GM23338 (cell line): ENCODE measurements around the gene CD244. TPM values are rescaled to one million over a fixed set of nuclear protein-coding genes. Genes with fewer than 3 reads are reported as not detected.

Experiments used
- ATAC-seq: fragments of 200-7000 bp; cut with Tn5 transposase; 3 replicates; pipeline ENCODE4 v1.9.1; 2020
- DNase-seq: peaks from one replicate; pipeline ENCODE4 v3.0.0-alpha.2; 2015; ENCODE audit warnings: low spot score
- H2AFZ ChIP-seq: fragments of 200-600 bp; sonication (generic); 2 replicates; pipeline ENCODE4 v1.8.0; 2016; ENCODE audit warnings: antibody characterized with exemption, mild to moderate bottlenecking, moderate library complexity
- H3F3A ChIP-seq: fragments of 200-600 bp; sonication (generic); replicated peaks from 2 replicates; pipeline ENCODE4 v1.8.0; 2017; ENCODE audit warnings: antibody characterized with exemption, mixed run types, low read depth
- H3K27ac ChIP-seq: fragments of 200-600 bp; sonication (generic); 2 replicates; pipeline ENCODE4 v1.6.1; 2016; ENCODE audit warnings: low read depth
- H3K27me3 ChIP-seq: fragments of 200-600 bp; sonication (generic); 2 replicates; pipeline ENCODE4 v1.8.0; 2016; ENCODE audit warnings: mild to moderate bottlenecking, mixed run types, moderate library complexity; ENCODE audit not compliant: insufficient read depth
- H3K36me3 ChIP-seq: fragments of 200-600 bp; sonication (generic); 2 replicates; pipeline ENCODE4 v1.8.0; 2016; ENCODE audit warnings: mild to moderate bottlenecking; ENCODE audit not compliant: insufficient read depth
- H3K4me1 ChIP-seq: fragments of 200-600 bp; sonication (generic); 2 replicates; pipeline ENCODE4 v1.8.0; 2016; ENCODE audit warnings: mild to moderate bottlenecking, moderate library complexity; ENCODE audit not compliant: insufficient read depth
- H3K4me2 ChIP-seq: fragments of 200-600 bp; sonication (generic); 2 replicates; pipeline ENCODE4 v1.7.1; 2017; ENCODE audit warnings: mixed run types
- H3K4me3 ChIP-seq: fragments of 200-600 bp; sonication (generic); 2 replicates; pipeline ENCODE4 v1.6.1; 2016; ENCODE audit warnings: mixed run types
- H3K79me2 ChIP-seq: fragments of 200-600 bp; sonication (generic); replicated peaks from 2 replicates; pipeline ENCODE4 v1.8.0; 2017; ENCODE audit warnings: mild to moderate bottlenecking; ENCODE audit not compliant: insufficient read depth
- H3K9me2 ChIP-seq: fragments of 200-600 bp; sonication (generic); 2 replicates; pipeline ENCODE4 v1.8.0; 2017; ENCODE audit not compliant: insufficient read depth
- H4K20me1 ChIP-seq: fragments of 200-600 bp; sonication (generic); replicated peaks from 2 replicates; pipeline ENCODE4 v1.8.0; 2017; ENCODE audit warnings: mild to moderate bottlenecking; ENCODE audit not compliant: insufficient read depth
- H3K27ac Mint-ChIP-seq: 2 replicates; pipeline ENCODE4 v1.8.0; 2020; ENCODE audit warnings: inconsistent platforms, mild to moderate bottlenecking, moderate library complexity, mixed read lengths
- H3K27me3 Mint-ChIP-seq: 3 replicates; pipeline ENCODE4 v1.8.0; 2022; ENCODE audit warnings: low read depth, mild to moderate bottlenecking, moderate library complexity, mixed read lengths, inconsistent platforms; ENCODE audit not compliant: insufficient read depth, poor library complexity
- H3K36me3 Mint-ChIP-seq: 3 replicates; pipeline ENCODE4 v1.8.0; 2021; ENCODE audit warnings: low read depth, mild to moderate bottlenecking, inconsistent platforms, moderate library complexity, mixed read lengths
- H3K4me1 Mint-ChIP-seq: 3 replicates; pipeline ENCODE4 v1.8.0; 2020; ENCODE audit warnings: mild to moderate bottlenecking, inconsistent platforms, mixed read lengths
- H3K4me3 Mint-ChIP-seq: 3 replicates; pipeline ENCODE4 v1.8.0; 2021; ENCODE audit warnings: moderate library complexity, mild to moderate bottlenecking, inconsistent platforms, mixed read lengths
- H3K9me3 Mint-ChIP-seq: 3 replicates; pipeline ENCODE4 v1.8.0; 2020; ENCODE audit warnings: moderate library complexity, mild to moderate bottlenecking, inconsistent platforms, mixed read lengths
- EZH2phosphoT487 ChIP-seq: fragments of 200-600 bp; sonication (generic); IDR thresholded peaks from one replicate; pipeline ENCODE4 v1.8.1; 2018; ENCODE audit warnings: antibody characterized with exemption; ENCODE audit not compliant: unreplicated experiment
- POLR2AphosphoS5 ChIP-seq: IDR thresholded peaks from 2 replicates; pipeline ENCODE4 v1.6.1; 2016; ENCODE audit warnings: antibody characterized with exemption, low read depth
- ZNF114 ChIP-seq: fragments of 250-450 bp; sonication (Bioruptor Pico); IDR thresholded peaks from 2 replicates; pipeline ENCODE4 v1.5.0; 2020; ENCODE audit warnings: mild to moderate bottlenecking, moderate library complexity
- polyA plus RNA-seq: library from polyadenylated mRNA; unstranded; fragments of >200 nt; fragmentation: Nextera tagmentation; extraction: Ambion mirVana; gene quantifications from 2 replicates; pipeline ENCODE4 v1.2.1, GENCODE V29; 2016
- total RNA-seq: library from RNA; depleted of rRNA; stranded (reverse); fragments of >200 nt; shearing (Covaris generic); gene quantifications from 2 replicates; pipeline ENCODE4 v1.2.3, GENCODE V29; 2014
- TF ChIP-seq, protein P1 (sequence below), 2 experiments: fragments of 200-600 bp in 1 of 2; sonication (generic) in 1 of 2; conservative IDR thresholded peaks; 2 replicates each; pipeline versions ENCODE4 v1.5.1 to v1.6.1; 2016 to 2017; ENCODE audit warnings: antibody characterized with exemption in 2 of 2, low read depth in 2 of 2, mild to moderate bottlenecking in 2 of 2, moderate library complexity in 1 of 2
- TF ChIP-seq, protein P2 (sequence below): IDR thresholded peaks from 2 replicates; pipeline ENCODE4 v1.6.1; 2016; ENCODE audit warnings: antibody characterized with exemption
- TF ChIP-seq, protein P3 (sequence below): IDR thresholded peaks from one replicate; pipeline ENCODE4 v1.6.1; 2018; ENCODE audit warnings: antibody characterized with exemption; ENCODE audit not compliant: unreplicated experiment

CD244 gene
- total and polyA plus RNA-seq, 2 experiments from 2014 or later = not detected

DNA sequence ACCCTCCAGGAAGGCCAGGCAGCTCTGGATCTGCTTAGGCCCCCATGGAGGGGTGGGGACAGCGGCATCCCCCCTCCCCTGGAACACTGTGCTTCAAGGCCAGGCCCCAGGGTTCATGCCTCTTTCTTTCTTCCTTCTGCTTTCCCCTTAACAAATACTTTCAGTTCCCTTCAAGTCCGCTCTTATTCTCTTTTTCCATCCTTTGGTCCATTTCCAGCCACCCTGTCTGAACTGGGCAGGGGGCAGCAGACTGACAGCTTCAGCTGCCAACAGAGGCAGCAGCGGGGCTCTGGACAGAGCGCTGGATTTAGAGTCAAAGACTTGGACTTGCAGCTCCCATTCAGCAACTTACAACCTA is 1.1 kb upstream of the CD244 start:
- peaks cover 2% of the 10 kb centered on the region for H3K27me3 Mint-ChIP-seq
- peak overlapping the region; percentile 18; the same call in 1 of the 2 replicates for H2AFZ ChIP-seq
- H3K9me2 ChIP-seq = no peaks in the 10 kb centered on the region; the same call in 1 of the 2 replicates
- no peaks in the 10 kb centered on the region for H3K36me3 Mint-ChIP-seq
- no peaks in the 10 kb centered on the region for H3K4me1 ChIP-seq
- H3K4me2 ChIP-seq = no peak overlapping the region
- no peaks in the 10 kb centered on the region for H3K27me3 ChIP-seq
- no peaks in the 10 kb centered on the region for H3K4me1 Mint-ChIP-seq
- no peak overlapping the region for H3K4me3 Mint-ChIP-seq
- ATAC-seq (no peak), DNase-seq (no peak)
- no peaks in the 10 kb centered on the region for H4K20me1 ChIP-seq
- H3K4me3 ChIP-seq = no peak overlapping the region
- no peaks in the 10 kb centered on the region for H3K9me3 Mint-ChIP-seq
- no peak overlapping the region for H3K27ac Mint-ChIP-seq
- H3F3A ChIP-seq = no peaks in the 10 kb centered on the region
- H3K79me2 ChIP-seq = no peaks in the 10 kb centered on the region
- TF ChIP-seq, protein P1, sequence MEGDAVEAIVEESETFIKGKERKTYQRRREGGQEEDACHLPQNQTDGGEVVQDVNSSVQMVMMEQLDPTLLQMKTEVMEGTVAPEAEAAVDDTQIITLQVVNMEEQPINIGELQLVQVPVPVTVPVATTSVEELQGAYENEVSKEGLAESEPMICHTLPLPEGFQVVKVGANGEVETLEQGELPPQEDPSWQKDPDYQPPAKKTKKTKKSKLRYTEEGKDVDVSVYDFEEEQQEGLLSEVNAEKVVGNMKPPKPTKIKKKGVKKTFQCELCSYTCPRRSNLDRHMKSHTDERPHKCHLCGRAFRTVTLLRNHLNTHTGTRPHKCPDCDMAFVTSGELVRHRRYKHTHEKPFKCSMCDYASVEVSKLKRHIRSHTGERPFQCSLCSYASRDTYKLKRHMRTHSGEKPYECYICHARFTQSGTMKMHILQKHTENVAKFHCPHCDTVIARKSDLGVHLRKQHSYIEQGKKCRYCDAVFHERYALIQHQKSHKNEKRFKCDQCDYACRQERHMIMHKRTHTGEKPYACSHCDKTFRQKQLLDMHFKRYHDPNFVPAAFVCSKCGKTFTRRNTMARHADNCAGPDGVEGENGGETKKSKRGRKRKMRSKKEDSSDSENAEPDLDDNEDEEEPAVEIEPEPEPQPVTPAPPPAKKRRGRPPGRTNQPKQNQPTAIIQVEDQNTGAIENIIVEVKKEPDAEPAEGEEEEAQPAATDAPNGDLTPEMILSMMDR (conservative IDR thresholded peaks at IDR 0.05; ENCODE audit: low read depth in 2 of 2) = peak; percentile 9 to 12; a peak in 2 of 4 replicates
- no peak for TF ChIP-seq EZH2phosphoT487
- TF ChIP-seq, protein P2, sequence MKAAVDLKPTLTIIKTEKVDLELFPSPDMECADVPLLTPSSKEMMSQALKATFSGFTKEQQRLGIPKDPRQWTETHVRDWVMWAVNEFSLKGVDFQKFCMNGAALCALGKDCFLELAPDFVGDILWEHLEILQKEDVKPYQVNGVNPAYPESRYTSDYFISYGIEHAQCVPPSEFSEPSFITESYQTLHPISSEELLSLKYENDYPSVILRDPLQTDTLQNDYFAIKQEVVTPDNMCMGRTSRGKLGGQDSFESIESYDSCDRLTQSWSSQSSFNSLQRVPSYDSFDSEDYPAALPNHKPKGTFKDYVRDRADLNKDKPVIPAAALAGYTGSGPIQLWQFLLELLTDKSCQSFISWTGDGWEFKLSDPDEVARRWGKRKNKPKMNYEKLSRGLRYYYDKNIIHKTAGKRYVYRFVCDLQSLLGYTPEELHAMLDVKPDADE = no peak
- H3K27ac ChIP-seq = no peak overlapping the region
- no peaks in the 10 kb centered on the region for H3K36me3 ChIP-seq

DNA sequence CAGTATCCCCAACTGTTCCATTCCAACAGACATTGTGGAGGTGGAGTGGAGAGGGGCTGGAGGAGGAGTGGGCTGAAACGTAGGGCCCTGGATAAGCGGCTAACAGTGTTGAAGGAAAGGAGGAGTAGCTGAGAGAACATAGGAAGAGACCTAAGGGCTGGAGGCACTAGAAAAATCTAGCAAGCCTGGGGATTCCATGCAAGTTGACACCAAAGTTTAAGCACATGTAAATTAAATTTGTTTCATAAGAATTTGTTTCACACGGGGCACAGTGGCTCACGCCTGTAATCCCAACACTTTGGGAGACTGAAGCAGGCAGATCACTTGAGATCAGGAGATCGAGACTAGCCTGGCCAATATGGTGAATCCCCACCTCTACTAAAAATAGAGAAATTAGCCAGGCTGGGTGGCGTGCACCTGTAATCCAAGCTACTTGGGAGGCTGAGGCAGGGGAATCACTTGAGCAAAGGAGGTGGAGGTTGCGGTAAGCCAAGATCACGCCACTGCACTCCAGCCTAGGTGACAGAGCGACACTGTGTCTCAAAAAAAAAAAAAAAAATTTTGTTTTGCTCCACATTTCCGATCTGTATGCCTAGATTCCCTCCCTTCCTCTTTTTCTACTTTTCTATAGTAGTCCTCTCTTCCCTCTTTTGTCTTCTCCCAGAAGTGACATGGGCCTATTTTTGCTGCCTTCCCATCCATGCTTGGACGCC is 530 bp upstream of the CD244 start:
- Histone ChIP-seq H3K27ac (no peak overlapping the region), H3K4me3 (no peak overlapping the region), H3K4me2 (no peak overlapping the region), H2AFZ (no peak overlapping the region), H3K27me3 (no peaks in the 10 kb centered on the region), H3K4me1 (no peaks in the 10 kb centered on the region), H3K36me3 (no peaks in the 10 kb centered on the region), H3K79me2 (no peaks in the 10 kb centered on the region), H3F3A (no peaks in the 10 kb centered on the region), H3K9me2 (no peaks in the 10 kb centered on the region; the same call in 1 of the 2 replicates), H4K20me1 (no peaks in the 10 kb centered on the region)
- H3K4me3 Mint-ChIP-seq = no peak overlapping the region
- DNase-seq (no peak), ATAC-seq (no peak)
- no peaks in the 10 kb centered on the region for H3K9me3 Mint-ChIP-seq
- no peaks in the 10 kb centered on the region for H3K36me3 Mint-ChIP-seq
- no peak overlapping the region for H3K27ac Mint-ChIP-seq
- H3K4me1 Mint-ChIP-seq = no peaks in the 10 kb centered on the region
- peaks cover 2% of the 10 kb centered on the region for H3K27me3 Mint-ChIP-seq
- TF ChIP-seq ZNF114 (CRISPR knock-in tag) = no peak
- TF ChIP-seq, protein P3, sequence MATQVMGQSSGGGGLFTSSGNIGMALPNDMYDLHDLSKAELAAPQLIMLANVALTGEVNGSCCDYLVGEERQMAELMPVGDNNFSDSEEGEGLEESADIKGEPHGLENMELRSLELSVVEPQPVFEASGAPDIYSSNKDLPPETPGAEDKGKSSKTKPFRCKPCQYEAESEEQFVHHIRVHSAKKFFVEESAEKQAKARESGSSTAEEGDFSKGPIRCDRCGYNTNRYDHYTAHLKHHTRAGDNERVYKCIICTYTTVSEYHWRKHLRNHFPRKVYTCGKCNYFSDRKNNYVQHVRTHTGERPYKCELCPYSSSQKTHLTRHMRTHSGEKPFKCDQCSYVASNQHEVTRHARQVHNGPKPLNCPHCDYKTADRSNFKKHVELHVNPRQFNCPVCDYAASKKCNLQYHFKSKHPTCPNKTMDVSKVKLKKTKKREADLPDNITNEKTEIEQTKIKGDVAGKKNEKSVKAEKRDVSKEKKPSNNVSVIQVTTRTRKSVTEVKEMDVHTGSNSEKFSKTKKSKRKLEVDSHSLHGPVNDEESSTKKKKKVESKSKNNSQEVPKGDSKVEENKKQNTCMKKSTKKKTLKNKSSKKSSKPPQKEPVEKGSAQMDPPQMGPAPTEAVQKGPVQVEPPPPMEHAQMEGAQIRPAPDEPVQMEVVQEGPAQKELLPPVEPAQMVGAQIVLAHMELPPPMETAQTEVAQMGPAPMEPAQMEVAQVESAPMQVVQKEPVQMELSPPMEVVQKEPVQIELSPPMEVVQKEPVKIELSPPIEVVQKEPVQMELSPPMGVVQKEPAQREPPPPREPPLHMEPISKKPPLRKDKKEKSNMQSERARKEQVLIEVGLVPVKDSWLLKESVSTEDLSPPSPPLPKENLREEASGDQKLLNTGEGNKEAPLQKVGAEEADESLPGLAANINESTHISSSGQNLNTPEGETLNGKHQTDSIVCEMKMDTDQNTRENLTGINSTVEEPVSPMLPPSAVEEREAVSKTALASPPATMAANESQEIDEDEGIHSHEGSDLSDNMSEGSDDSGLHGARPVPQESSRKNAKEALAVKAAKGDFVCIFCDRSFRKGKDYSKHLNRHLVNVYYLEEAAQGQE = no peak
- TF ChIP-seq POLR2AphosphoS5 = no peak
- TF ChIP-seq, protein P2 = no peak
